Activated CD4-positive, alpha-beta memory T cell treated with anti-CD3 and anti-CD28 coated beads for 36 hours (primary cell): ENCODE measurements around the gene KYAT1. TPM values are rescaled to one million over a fixed set of nuclear protein-coding genes. Genes with fewer than 3 reads are reported as not detected.

Experiments
- CTCF ChIA-PET: fragments of 350-600 bp; sonication (Branson Sonifier 250); formaldehyde crosslinking; loops from one replicate; lab custom pipeline; 2021; ENCODE audit warnings: antibody characterized with exemption, inconsistent platforms; lab: Charles Lee
- POLR2A ChIA-PET: fragments of 350-600 bp; sonication (Branson Sonifier 250); formaldehyde crosslinking; loops from one replicate; lab custom pipeline; 2021; ENCODE audit warnings: antibody characterized with exemption; lab: Charles Lee
- DNase-seq: peaks from one replicate; pipeline ENCODE4 v3.0.0-alpha.2; 2020
- H3K27ac Mint-ChIP-seq: one replicate; pipeline ENCODE4 v1.8.0; 2021; ENCODE audit warnings: mixed read lengths
- H3K27me3 Mint-ChIP-seq: one replicate; pipeline ENCODE4 v1.8.0; 2021; ENCODE audit warnings: mixed read lengths
- H3K36me3 Mint-ChIP-seq: one replicate; pipeline ENCODE4 v1.8.0; 2021; ENCODE audit warnings: mixed read lengths
- H3K4me1 Mint-ChIP-seq: one replicate; pipeline ENCODE4 v1.8.0; 2021; ENCODE audit warnings: low read depth, mixed read lengths
- H3K4me3 Mint-ChIP-seq: one replicate; pipeline ENCODE4 v1.8.0; 2021; ENCODE audit warnings: mild to moderate bottlenecking, mixed read lengths
- H3K9me3 Mint-ChIP-seq: one replicate; pipeline ENCODE4 v1.8.0; 2021; ENCODE audit warnings: mixed read lengths
- intact Hi-C: fragments of 100-400 bp; cut with micrococcal nuclease; formaldehyde crosslinking; loops from one replicate; pipeline ENCODE4 v1.15.1; 2023
- total RNA-seq, 2 experiments: library from RNA; stranded (reverse); gene quantifications; one replicate each; pipeline ENCODE4 v1.2.3, GENCODE V29; 2021

Gene KYAT1
- total RNA-seq, 2 experiments from 2014 or later: 15.9 to 18.1 TPM

- no peaks in the 10 kb centered on the region for H3K27me3 Mint-ChIP-seq
- CTCF ChIA-PET: interaction anchor here (0.6 to 0.7 kb wide), 2 partner anchors 161 to 341 kb away, joined by 4 to 5 read pairs; no protein-coding TSS in a partner anchor
- peak overlapping the region; percentile 50 for H3K27ac Mint-ChIP-seq
- DNase-seq: peak; percentile 48
- POLR2A ChIA-PET: no interaction called here
- H3K4me1 Mint-ChIP-seq: peaks cover 55% of the 10 kb centered on the region
- intact Hi-C loops: no loop called here
- peaks cover 6% of the 10 kb centered on the region for H3K36me3 Mint-ChIP-seq
- H3K9me3 Mint-ChIP-seq: no peaks in the 10 kb centered on the region
- H3K4me3 Mint-ChIP-seq: no peak overlapping the region
These were observed 13.0 kb upstream of the KYAT1 start for GRCh38 chr9:128894764-128895163.

- no peak for DNase-seq
- POLR2A ChIA-PET: no interaction called here
- CTCF ChIA-PET: interaction anchor here (2.1 kb wide), 1 partner anchor 35 kb away, joined by 6 read pairs; no protein-coding TSS in a partner anchor
- H3K36me3 Mint-ChIP-seq: peaks cover 13% of the 10 kb centered on the region
- peak overlapping the region; percentile 58 for H3K27ac Mint-ChIP-seq
- H3K4me3 Mint-ChIP-seq: no peak overlapping the region
- H3K9me3 Mint-ChIP-seq: no peaks in the 10 kb centered on the region
- H3K27me3 Mint-ChIP-seq: no peaks in the 10 kb centered on the region
- intact Hi-C loops: no loop called here
- peaks cover 46% of the 10 kb centered on the region for H3K4me1 Mint-ChIP-seq
These were observed 11.6 kb upstream of the KYAT1 start for GRCh38 chr9:128893354-128893753.

- Mint-ChIP-seq H3K36me3 (peaks cover 14% of the 10 kb centered on the region), H3K9me3 (no peaks in the 10 kb centered on the region), H3K4me1 (peaks cover 40% of the 10 kb centered on the region), H3K27me3 (no peaks in the 10 kb centered on the region), H3K4me3 (no peak overlapping the region), H3K27ac (no peak overlapping the region)
- intact Hi-C loops: no loop called here
- CTCF ChIA-PET: interaction anchor here (2.1 kb wide), 1 partner anchor 36 kb away, joined by 6 read pairs; no protein-coding TSS in a partner anchor
- peak; percentile 29 for DNase-seq
- POLR2A ChIA-PET: no interaction called here
These were observed 10.6 kb upstream of the KYAT1 start for GRCh38 chr9:128892221-128892921.

- POLR2A ChIA-PET: no interaction called here
- Mint-ChIP-seq H3K27me3 (no peaks in the 10 kb centered on the region), H3K9me3 (no peaks in the 10 kb centered on the region), H3K4me3 (no peak overlapping the region), H3K36me3 (peaks cover 12% of the 10 kb centered on the region), H3K27ac (no peak overlapping the region), H3K4me1 (peaks cover 43% of the 10 kb centered on the region)
- intact Hi-C loops: no loop called here
- DNase-seq: no peak
- CTCF ChIA-PET: interaction anchor here (2.1 kb wide), 1 partner anchor 37 kb away, joined by 6 read pairs; no protein-coding TSS in a partner anchor
These were observed 9.8 kb upstream of the KYAT1 start for GRCh38 chr9:128891321-128892220.

- Mint-ChIP-seq H3K4me1 (peaks cover 55% of the 10 kb centered on the region), H3K9me3 (no peaks in the 10 kb centered on the region), H3K27ac (no peak overlapping the region), H3K27me3 (no peaks in the 10 kb centered on the region), H3K36me3 (peaks cover 13% of the 10 kb centered on the region), H3K4me3 (no peak overlapping the region)
- no peak for DNase-seq
- intact Hi-C loops: no loop called here
- ChIA-PET CTCF (no interaction called here), POLR2A (no interaction called here)
These were observed 6.2 kb upstream of the KYAT1 start for GRCh38 chr9:128887914-128888350.

GRCh38 chr9:128887049-128887448 lies 5.3 kb upstream of the KYAT1 start:
- intact Hi-C loops: no loop called here
- POLR2A ChIA-PET: interaction anchor here (0.6 kb wide), 1 partner anchor 15 kb away, joined by 3 read pairs; no protein-coding TSS in a partner anchor

GRCh38 chr9:128886211-128886891 lies 4.6 kb upstream of the KYAT1 start:
- H3K36me3 Mint-ChIP-seq: peaks cover 13% of the 10 kb centered on the region
- ChIA-PET CTCF (interaction anchor here (0.6 kb wide), 1 partner anchor 333 kb away, joined by 3 read pairs; no protein-coding TSS in a partner anchor), POLR2A (interaction anchor here (0.6 kb wide), 1 partner anchor 16 kb away, joined by 3 read pairs; no protein-coding TSS in a partner anchor)
- H3K4me3 Mint-ChIP-seq: no peak overlapping the region
- no peak for DNase-seq
- no peaks in the 10 kb centered on the region for H3K9me3 Mint-ChIP-seq
- intact Hi-C loops: no loop called here
- no peaks in the 10 kb centered on the region for H3K27me3 Mint-ChIP-seq
- peak overlapping the region; percentile 64 for H3K27ac Mint-ChIP-seq
- H3K4me1 Mint-ChIP-seq: peaks cover 46% of the 10 kb centered on the region

More at GRCh38 chr9:128887049-128887448, 5.3 kb upstream of the KYAT1 start:
- Mint-ChIP-seq H3K9me3 (no peaks in the 10 kb centered on the region), H3K4me3 (no peak overlapping the region), H3K27ac (no peak overlapping the region), H3K36me3 (peaks cover 13% of the 10 kb centered on the region), H3K27me3 (no peaks in the 10 kb centered on the region), H3K4me1 (peaks cover 52% of the 10 kb centered on the region)
- CTCF ChIA-PET: no interaction called here
- DNase-seq: no peak

- H3K4me3 Mint-ChIP-seq: no peak overlapping the region
- H3K27me3 Mint-ChIP-seq: no peaks in the 10 kb centered on the region
- peak overlapping the region; percentile 64 for H3K27ac Mint-ChIP-seq
- no peaks in the 10 kb centered on the region for H3K9me3 Mint-ChIP-seq
- CTCF ChIA-PET: no interaction called here
- peaks cover 45% of the 10 kb centered on the region for H3K4me1 Mint-ChIP-seq
- H3K36me3 Mint-ChIP-seq: peaks cover 13% of the 10 kb centered on the region
- DNase-seq: no peak
- intact Hi-C loops: no loop called here
- POLR2A ChIA-PET: no interaction called here
These were observed 4.0 kb upstream of the KYAT1 start for GRCh38 chr9:128885798-128886197.

GRCh38 chr9:128885376-128885775 lies 3.6 kb upstream of the KYAT1 start:
- intact Hi-C loops: no loop called here
- Mint-ChIP-seq H3K4me1 (peaks cover 47% of the 10 kb centered on the region), H3K4me3 (no peak overlapping the region), H3K9me3 (no peaks in the 10 kb centered on the region), H3K27ac (no peak overlapping the region), H3K36me3 (peaks cover 13% of the 10 kb centered on the region), H3K27me3 (no peaks in the 10 kb centered on the region)
- POLR2A ChIA-PET: no interaction called here
- CTCF ChIA-PET: no interaction called here
- no peak for DNase-seq

- no peaks in the 10 kb centered on the region for H3K27me3 Mint-ChIP-seq
- H3K4me3 Mint-ChIP-seq: peak overlapping the region; percentile 32
- intact Hi-C loops: loop anchor here (5.0 kb wide), 5 partner anchors 43 to 562 kb away; partner anchors contain the start of genes COQ4, SPOUT1, SPTAN1 and TRUB2
- no peaks in the 10 kb centered on the region for H3K9me3 Mint-ChIP-seq
- CTCF ChIA-PET: no interaction called here
- DNase-seq: no peak
- peak overlapping the region; percentile 49 for H3K27ac Mint-ChIP-seq
- H3K4me1 Mint-ChIP-seq: peaks cover 54% of the 10 kb centered on the region
- H3K36me3 Mint-ChIP-seq: peaks cover 13% of the 10 kb centered on the region
- POLR2A ChIA-PET: interaction anchor here (0.9 kb wide), 1 partner anchor 64 kb away, joined by 3 read pairs; the partner anchor contains the start of genes DOLK and NUP188
These were observed 2.4 kb upstream of the KYAT1 start for GRCh38 chr9:128884164-128884563.
